IMR-90 (cell line): Measurements from ENCODE around the gene CCDC136. TPM values are rescaled to one million over a fixed set of nuclear protein-coding genes. Genes with fewer than 3 reads are reported as not detected.

Experiments
- CEBPB ChIP-seq: IDR thresholded peaks from 2 replicates; pipeline ENCODE4 v1.6.1; 2012; ENCODE audit warnings: low read depth, low read length, improper control_type of control experiment
- polyA plus RNA-seq, 3 experiments: library from polyadenylated mRNA; depleted of rRNA; stranded (reverse); fragments of >200 nt; gene quantifications; 2 replicates each; pipeline ENCODE4 v1.2.3, GENCODE V29; 2012; ENCODE audit warnings: low replicate concordance in 1 of 3
- total RNA-seq: library from RNA; depleted of rRNA; stranded (reverse); fragments of >200 nt; gene quantifications from 2 replicates; pipeline ENCODE4 v1.2.3, GENCODE V29; 2012
- TF ChIP-seq, protein P1 (sequence below): fragments of 150-350 bp; IDR thresholded peaks from 2 replicates; pipeline ENCODE4 v1.6.1; 2017; ENCODE audit warnings: mild to moderate bottlenecking, antibody characterized with exemption, low read length, low read depth

Gene CCDC136
- total and polyA plus RNA-seq, 2 of the 4 experiments (the other 2 are of a cell fraction): 7.7 to 18.0 TPM

DNA sequence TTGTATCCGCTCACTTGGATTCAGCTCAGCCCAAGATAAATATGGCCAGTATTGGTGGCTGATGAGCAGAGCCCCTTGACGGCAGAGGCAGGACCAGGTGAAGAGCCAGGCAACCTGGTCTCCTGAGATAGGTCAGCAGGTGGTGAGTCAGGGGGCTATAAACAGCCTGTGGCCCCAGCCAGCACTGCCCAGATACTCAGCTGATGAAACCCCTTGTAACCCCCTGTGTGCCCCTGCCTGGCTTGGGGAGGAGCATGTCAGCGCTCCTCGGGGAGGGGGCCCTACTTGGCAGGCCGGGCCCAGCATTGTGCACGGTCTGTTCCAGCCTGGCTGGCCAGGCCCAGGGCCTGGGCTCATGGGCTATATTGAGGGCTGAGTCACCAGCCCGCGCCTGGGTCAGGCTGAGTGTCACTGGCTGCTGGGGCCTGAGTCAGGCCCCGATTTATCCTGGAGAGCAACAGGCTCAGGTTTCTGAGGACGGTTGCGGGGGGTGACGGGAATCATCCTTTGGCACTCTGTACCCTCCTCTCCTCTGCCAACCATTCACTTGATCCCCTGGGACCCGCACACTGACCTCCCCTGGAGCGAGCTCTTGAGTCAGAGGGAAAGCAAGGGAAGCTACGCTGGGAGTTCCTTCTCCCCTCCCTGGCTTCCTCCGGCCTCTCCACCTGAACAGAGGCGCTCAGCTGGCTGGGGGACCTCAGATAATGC is 35.6 kb downstream of the CCDC136 start (continued):
- TF ChIP-seq, protein P1, sequence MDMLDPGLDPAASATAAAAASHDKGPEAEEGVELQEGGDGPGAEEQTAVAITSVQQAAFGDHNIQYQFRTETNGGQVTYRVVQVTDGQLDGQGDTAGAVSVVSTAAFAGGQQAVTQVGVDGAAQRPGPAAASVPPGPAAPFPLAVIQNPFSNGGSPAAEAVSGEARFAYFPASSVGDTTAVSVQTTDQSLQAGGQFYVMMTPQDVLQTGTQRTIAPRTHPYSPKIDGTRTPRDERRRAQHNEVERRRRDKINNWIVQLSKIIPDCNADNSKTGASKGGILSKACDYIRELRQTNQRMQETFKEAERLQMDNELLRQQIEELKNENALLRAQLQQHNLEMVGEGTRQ: no peak
- TF ChIP-seq CEBPB: no peak
